ENCODE results near the gene RAB3C.

The RAB3C gene

GRCh38 chr5:58775701-58776262, 192.9 kb downstream of the RAB3C start:
- H3K4me3 Mint-ChIP-seq: no peak overlapping the region
- peaks cover 7% of the 10 kb centered on the region for H3K27me3 Mint-ChIP-seq (ENCODE audit: low read depth, poor library complexity)
- no peak for TF ChIP-seq CTCF (IDR thresholded peaks at IDR 0.05)
- H3K36me3 Mint-ChIP-seq (ENCODE audit: low read depth): no peaks in the 10 kb centered on the region
- H3K27ac Mint-ChIP-seq: no peak overlapping the region
- no peaks in the 10 kb centered on the region for H3K9me3 Mint-ChIP-seq
- DNase-seq: no peak
- no peaks in the 10 kb centered on the region for H3K4me1 Mint-ChIP-seq

- TF ChIP-seq CTCF (IDR thresholded peaks at IDR 0.05): no peak
- DNase-seq: no peak
- Mint-ChIP-seq H3K4me1 (no peaks in the 10 kb centered on the region), H3K36me3 (ENCODE audit: low read depth) (no peaks in the 10 kb centered on the region), H3K9me3 (no peaks in the 10 kb centered on the region), H3K27ac (no peak overlapping the region), H3K27me3 (ENCODE audit: low read depth, poor library complexity) (peaks cover 7% of the 10 kb centered on the region), H3K4me3 (no peak overlapping the region)
Observed at GRCh38 chr5:58776559-58776958, 193.7 kb downstream of the RAB3C start.

DNA sequence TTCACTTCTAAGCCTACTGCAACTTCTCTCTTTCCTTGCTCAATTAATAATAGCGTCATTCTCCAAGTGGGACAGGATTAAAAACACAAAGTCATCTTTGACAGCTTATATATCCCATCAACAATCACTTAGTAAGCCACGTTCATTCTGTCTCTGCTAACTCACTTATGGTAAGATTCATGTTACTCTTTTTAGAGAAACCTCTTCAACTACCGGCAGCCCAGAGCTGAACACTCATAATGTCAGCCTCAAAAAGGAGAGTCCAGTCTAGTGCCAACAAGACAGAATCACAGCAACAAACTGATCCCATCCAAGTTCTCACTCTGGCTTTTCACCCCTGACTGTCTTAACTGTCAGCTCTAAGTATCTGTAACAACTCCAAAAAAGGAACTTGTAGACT, 196.0 kb downstream of the RAB3C start:
- Mint-ChIP-seq H3K36me3 (ENCODE audit: low read depth) (no peaks in the 10 kb centered on the region), H3K9me3 (no peaks in the 10 kb centered on the region), H3K4me1 (no peaks in the 10 kb centered on the region), H3K27ac (no peak overlapping the region), H3K27me3 (ENCODE audit: low read depth, poor library complexity) (peaks cover 4% of the 10 kb centered on the region), H3K4me3 (no peak overlapping the region)
- TF ChIP-seq CTCF (IDR thresholded peaks at IDR 0.05): no peak
- no peak for DNase-seq

- H3K36me3 Mint-ChIP-seq (ENCODE audit: low read depth): no peaks in the 10 kb centered on the region
- no peak for DNase-seq
- no peak overlapping the region for H3K27ac Mint-ChIP-seq
- no peaks in the 10 kb centered on the region for H3K27me3 Mint-ChIP-seq (ENCODE audit: low read depth, poor library complexity)
- H3K4me3 Mint-ChIP-seq: no peak overlapping the region
- H3K4me1 Mint-ChIP-seq: no peaks in the 10 kb centered on the region
- no peak for TF ChIP-seq CTCF (IDR thresholded peaks at IDR 0.05)
- H3K9me3 Mint-ChIP-seq: no peaks in the 10 kb centered on the region
Observed at GRCh38 chr5:58786035-58786434, 203.2 kb downstream of the RAB3C start.

DNA sequence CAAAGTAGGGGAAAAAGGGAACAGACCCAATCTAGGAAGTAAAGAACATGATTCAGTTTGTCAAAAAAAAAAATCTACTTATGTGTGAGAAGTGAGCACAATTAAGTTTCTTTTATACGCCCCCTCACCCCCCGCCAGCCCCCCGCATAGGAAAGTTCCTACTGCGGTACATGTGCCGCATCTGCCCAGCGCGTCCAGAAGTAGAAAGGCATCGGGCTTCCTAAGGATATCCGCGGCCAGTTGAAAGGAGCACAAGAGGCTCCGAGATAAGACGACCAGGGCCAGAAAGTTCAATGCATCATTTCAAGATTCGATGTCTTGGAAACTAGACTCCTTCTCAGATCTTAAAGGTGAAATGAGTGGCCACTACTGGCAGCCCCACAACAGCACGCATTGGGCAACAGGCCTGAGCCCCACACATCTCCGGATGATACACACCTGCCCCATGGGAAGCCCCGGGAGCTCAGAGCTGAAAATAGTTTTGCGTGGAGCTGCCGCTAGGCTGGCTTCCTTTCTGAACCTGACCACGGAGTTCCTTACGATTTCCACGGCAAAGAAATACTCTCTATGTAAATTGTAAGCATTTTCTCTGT, 203.9 kb downstream of the RAB3C start:
- no peaks in the 10 kb centered on the region for H3K27me3 Mint-ChIP-seq (ENCODE audit: low read depth, poor library complexity)
- no peak overlapping the region for H3K4me3 Mint-ChIP-seq
- no peak overlapping the region for H3K27ac Mint-ChIP-seq
- DNase-seq: no peak
- no peaks in the 10 kb centered on the region for H3K9me3 Mint-ChIP-seq
- H3K4me1 Mint-ChIP-seq: no peaks in the 10 kb centered on the region
- H3K36me3 Mint-ChIP-seq (ENCODE audit: low read depth): no peaks in the 10 kb centered on the region
- no peak for TF ChIP-seq CTCF (IDR thresholded peaks at IDR 0.05)

GRCh38 chr5:58787987-58788386, 205.1 kb downstream of the RAB3C start:
- Mint-ChIP-seq H3K27ac (no peak overlapping the region), H3K9me3 (no peaks in the 10 kb centered on the region), H3K4me1 (no peaks in the 10 kb centered on the region), H3K27me3 (ENCODE audit: low read depth, poor library complexity) (no peaks in the 10 kb centered on the region), H3K36me3 (ENCODE audit: low read depth) (no peaks in the 10 kb centered on the region), H3K4me3 (no peak overlapping the region)
- TF ChIP-seq CTCF (IDR thresholded peaks at IDR 0.05): no peak
- DNase-seq: no peak
